AG04449 (cell line): ENCODE data around the gene RAP2A.

Experiments used
- CTCF ChIA-PET: fragments of 350-600 bp; formaldehyde crosslinking; extraction: SDS; loops from one replicate; lab custom pipeline; 2021; ENCODE audit warnings: antibody characterized with exemption; lab: Yijun Ruan, JAX
- POLR2A ChIA-PET: fragments of 400-600, 350-600 bp; formaldehyde crosslinking; extraction: SDS; loops from one replicate; lab custom pipeline; 2020; ENCODE audit warnings: antibody characterized with exemption, inconsistent platforms; lab: Yijun Ruan, JAX
- DNase-seq: peaks from one replicate; pipeline ENCODE4 v3.0.0-alpha.2; 2010; ENCODE audit warnings: low read depth, low spot score
- H3K4me3 ChIP-seq: 2 replicates; pipeline ENCODE4 v1.5.1; 2011; ENCODE audit warnings: low read depth, mild to moderate bottlenecking, control low read depth, low read length
- CTCF ChIP-seq: IDR thresholded peaks from one replicate; pipeline ENCODE4 v1.5.1; 2011; ENCODE audit warnings: mild to moderate bottlenecking, moderate library complexity, low read length, control low read depth, inconsistent platforms; ENCODE audit not compliant: insufficient read depth; ENCODE audit errors: missing control alignments

Gene RAP2A

GRCh38 chr13:97437729-97438128, 3.8 kb downstream of the RAP2A start:
- POLR2A ChIA-PET, result no interaction called here
- CTCF ChIA-PET, result no interaction called here
- no peak for TF ChIP-seq CTCF
- no peak for DNase-seq
- H3K4me3 ChIP-seq, result no peak overlapping the region

GRCh38 chr13:97438856-97439595, 5.1 kb downstream of the RAP2A start:
- POLR2A ChIA-PET, result no interaction called here
- no peak for TF ChIP-seq CTCF
- DNase-seq, result no peak
- CTCF ChIA-PET, result interaction anchor here (1.0 to 1.4 kb wide), 3 partner anchors 73 to 330 kb away, joined by 3 read pairs; no protein-coding TSS in a partner anchor
- no peak overlapping the region for H3K4me3 ChIP-seq

- POLR2A ChIA-PET, result no interaction called here
- CTCF ChIA-PET, result interaction anchor here (1.1 kb wide), 1 partner anchor 9 kb away, joined by 3 read pairs; no protein-coding TSS in a partner anchor
- no peak for TF ChIP-seq CTCF
- no peak for DNase-seq
- no peak overlapping the region for H3K4me3 ChIP-seq
Observed at GRCh38 chr13:97440598-97441170, 6.7 kb downstream of the RAP2A start.

- TF ChIP-seq CTCF, result no peak
- DNase-seq, result no peak
- no peak overlapping the region for H3K4me3 ChIP-seq
- POLR2A ChIA-PET, result no interaction called here
- CTCF ChIA-PET, result no interaction called here
Observed at GRCh38 chr13:97441368-97441767, 7.4 kb downstream of the RAP2A start.

- DNase-seq, result no peak
- no peak overlapping the region for H3K4me3 ChIP-seq
- no peak for TF ChIP-seq CTCF
- ChIA-PET POLR2A (no interaction called here), CTCF (no interaction called here)
Observed at GRCh38 chr13:97445522-97446187, 11.7 kb downstream of the RAP2A start.

GRCh38 chr13:97446448-97446847, 12.5 kb downstream of the RAP2A start:
- POLR2A ChIA-PET, result no interaction called here
- no peak for TF ChIP-seq CTCF
- H3K4me3 ChIP-seq, result no peak overlapping the region
- no peak for DNase-seq
- CTCF ChIA-PET, result no interaction called here
